Psoas muscle (tissue), 8 donors: Measurements from ENCODE around the gene EPB41L1. TPM values are rescaled to one million over a fixed set of nuclear protein-coding genes. Genes with fewer than 3 reads are reported as not detected.

Source experiments
- ATAC-seq, 4 donors: fragments of 200-7000 bp; cut with Tn5 transposase; one replicate each; pipeline ENCODE4 v1.9.1; 2020; ENCODE audit warnings: moderate library complexity in 3 of 4, mild to moderate bottlenecking in 2 of 4
- DNase-seq, 2 donors: peaks; one replicate each; pipeline ENCODE4 v3.0.0-alpha.2; 2020
- H3K27ac ChIP-seq: fragments of 200-600 bp; one replicate; pipeline ENCODE4 v1.8.0; 2022
- H3K27me3 ChIP-seq, 3 donors: fragments of 200-600 bp in 1 of 3; one replicate each; pipeline versions ENCODE4 v1.6.1 to v1.8.0; 2013 to 2022; ENCODE audit warnings: low read length in 2 of 3, mild to moderate bottlenecking in 2 of 3, moderate library complexity in 1 of 3; ENCODE audit not compliant: insufficient read depth in 3 of 3
- H3K36me3 ChIP-seq, 2 donors: fragments of 200-600 bp in 1 of 2; one replicate each; pipeline versions ENCODE4 v1.6.1 to v1.8.0; 2013 to 2022; ENCODE audit warnings: low read depth in 1 of 2, mild to moderate bottlenecking in 1 of 2, moderate library complexity in 1 of 2; ENCODE audit not compliant: insufficient read depth in 1 of 2
- H3K4me1 ChIP-seq: fragments of 200-600 bp; one replicate; pipeline ENCODE4 v1.8.0; 2022
- H3K4me3 ChIP-seq: fragments of 200-600 bp; one replicate; pipeline ENCODE4 v1.8.0; 2022; ENCODE audit warnings: mild to moderate bottlenecking
- H3K9me3 ChIP-seq: fragments of 200-600 bp; one replicate; pipeline ENCODE4 v1.8.0; 2022
- CTCF ChIP-seq: fragments of 200-600 bp; IDR thresholded peaks from one replicate; pipeline ENCODE4 v1.8.0; 2022; ENCODE audit warnings: antibody characterized with exemption
- WGBS, 3 donors: extraction: QIAGEN DNeasy Blood & Tissue Kit; methylation state at CpG; one replicate each; pipeline versions ENCODE4 v1.1.6 to v1.1.7; 2013; 5-methylcytosine and 5-hydroxymethylcytosine counted together
- intact Hi-C, 2 donors: fragments of 100-400 bp; cut with DNase I; formaldehyde crosslinking; loops; one replicate each; pipeline versions ENCODE4 v1.11.0 to v1.14.2; 2022
- polyA plus RNA-seq, 3 donors: library from polyadenylated mRNA; stranded (reverse); fragments of 200-250 nt; gene quantifications; one replicate each; pipeline ENCODE4 v1.2.3, GENCODE V29; 2013
- total RNA-seq, 4 donors: library from RNA; stranded (reverse); fragmentation: NEBNext Ultra II Directional in 2 of 4; extraction: Animal tissue kit (Norgen Biotek cat#: 25700) in 2 of 4; gene quantifications; one replicate each; pipeline versions ENCODE4 v1.2.1 to v1.2.4, GENCODE V29; 2021 to 2023
- donor health status: healthy with polysubstance abuse.
- donor health status: DM: no; HTN: no; CAD: no; lungs with moderate emphysema.
- donor health status: Bipolar disorder and iron deficiency.
- donor health status: healthy.
- donor health status: DM: yes; HTN: yes; CAD: no.
- donor health status: DM: no; HTN: no; CAD: no.
- donor health status: DM: no; HTN: no; CAD: no.
- donor health status: DM: yes; HTN: yes; CAD: no.

The EPB41L1 gene
- total and polyA plus RNA-seq, 7 donors: 4.2 to 24.1 (median 9.1) TPM

GRCh38 chr20:36167902-36168503 lies 13.5 kb downstream of the EPB41L1 start:
- H3K4me3 ChIP-seq: no peak overlapping the region
- no peak for TF ChIP-seq CTCF
- DNase-seq (no peak), ATAC-seq (peak in 3 of 4 donors; percentile 36 to 56 (median 37))
- no peaks in the 10 kb centered on the region for H3K9me3 ChIP-seq
- no peaks in the 10 kb centered on the region for H3K4me1 ChIP-seq
- H3K27ac ChIP-seq: no peak overlapping the region
- H3K36me3 ChIP-seq: no peaks in the 10 kb centered on the region
- intact Hi-C loops: no loop called here
- no peaks in the 10 kb centered on the region for H3K27me3 ChIP-seq
- 63 to 68% (median 66%) methylated on average over 4 of the region's 4 CpGs for WGBS, 3 donors

- Histone ChIP-seq H3K27ac (no peak overlapping the region), H3K4me3 (no peak overlapping the region), H3K9me3 (no peaks in the 10 kb centered on the region), H3K36me3 (no peaks in the 10 kb centered on the region), H3K4me1 (no peaks in the 10 kb centered on the region), H3K27me3 (no peaks in the 10 kb centered on the region)
- intact Hi-C loops: no loop called here
- 85 to 88% (median 86%) methylated on average over 10 of the region's 10 CpGs for WGBS, 3 donors
- TF ChIP-seq CTCF: no peak
- ATAC-seq (no peak), DNase-seq (no peak)
These were observed 16.1 kb downstream of the EPB41L1 start for GRCh38 chr20:36170542-36171215.

GRCh38 chr20:36173451-36173933 lies 19.0 kb downstream of the EPB41L1 start:
- intact Hi-C loops: no loop called here
- H3K27ac ChIP-seq: no peak overlapping the region
- no peak for TF ChIP-seq CTCF
- DNase-seq (no peak), ATAC-seq (no peak)
- 37 to 47% (median 44%) methylated on average over 11 of the region's 11 CpGs for WGBS, 3 donors
- no peak overlapping the region for H3K4me3 ChIP-seq
- no peaks in the 10 kb centered on the region for H3K36me3 ChIP-seq
- no peaks in the 10 kb centered on the region for H3K4me1 ChIP-seq
- H3K9me3 ChIP-seq: no peaks in the 10 kb centered on the region
- H3K27me3 ChIP-seq: no peaks in the 10 kb centered on the region

GRCh38 chr20:36175016-36175415 lies 20.5 kb downstream of the EPB41L1 start:
- H3K4me1 ChIP-seq: no peaks in the 10 kb centered on the region
- H3K9me3 ChIP-seq: no peaks in the 10 kb centered on the region
- WGBS, 3 donors: 92 to 96% (median 93%) methylated on average over 5 of the region's 5 CpGs
- no peak overlapping the region for H3K27ac ChIP-seq
- intact Hi-C loops: no loop called here
- no peaks in the 10 kb centered on the region for H3K27me3 ChIP-seq
- H3K36me3 ChIP-seq: no peaks in the 10 kb centered on the region
- ATAC-seq (no peak), DNase-seq (no peak)
- no peak overlapping the region for H3K4me3 ChIP-seq
- TF ChIP-seq CTCF: no peak
